ENCODE data around the gene PSEN1.
"Not testable (repeated sequence)": the region's sequence is repeated elsewhere in the genome, so short reads cannot be mapped to it uniquely, and the experiment has no call there.

PSEN1 gene

DNA sequence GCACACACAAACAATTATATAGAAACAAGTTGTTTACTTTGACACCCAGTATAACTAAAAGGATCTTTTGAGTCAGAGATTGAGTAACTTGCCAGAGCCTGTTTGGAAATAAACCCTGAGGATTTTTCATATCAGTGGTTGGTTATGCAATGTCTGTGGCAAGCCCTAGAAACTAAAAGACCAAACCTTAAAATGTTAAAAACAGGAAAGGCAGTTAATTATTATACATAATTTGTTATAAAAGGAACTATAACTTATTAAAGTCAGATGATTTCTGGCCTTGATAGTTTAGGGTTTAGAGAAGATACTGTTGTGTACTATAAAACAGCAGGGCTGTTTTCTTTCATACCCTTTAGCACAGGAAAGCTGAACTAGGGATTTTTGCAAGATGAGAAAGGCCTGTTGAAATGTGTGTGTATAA, 44.1 kb downstream of the PSEN1 start:
- no peaks in the 10 kb centered on the region for H3K27me3 ChIP-seq (ENCODE audit: insufficient read depth, poor library complexity, severe bottlenecking)
- H3K4me3 ChIP-seq (replicated peaks; ENCODE audit: insufficient read depth, low read length): no peak overlapping the region
- peak; percentile 55 to 68 for DNase-seq (ENCODE audit: low read depth in 1 of 2, low spot score in 1 of 2)
- TF ChIP-seq, protein P1, sequence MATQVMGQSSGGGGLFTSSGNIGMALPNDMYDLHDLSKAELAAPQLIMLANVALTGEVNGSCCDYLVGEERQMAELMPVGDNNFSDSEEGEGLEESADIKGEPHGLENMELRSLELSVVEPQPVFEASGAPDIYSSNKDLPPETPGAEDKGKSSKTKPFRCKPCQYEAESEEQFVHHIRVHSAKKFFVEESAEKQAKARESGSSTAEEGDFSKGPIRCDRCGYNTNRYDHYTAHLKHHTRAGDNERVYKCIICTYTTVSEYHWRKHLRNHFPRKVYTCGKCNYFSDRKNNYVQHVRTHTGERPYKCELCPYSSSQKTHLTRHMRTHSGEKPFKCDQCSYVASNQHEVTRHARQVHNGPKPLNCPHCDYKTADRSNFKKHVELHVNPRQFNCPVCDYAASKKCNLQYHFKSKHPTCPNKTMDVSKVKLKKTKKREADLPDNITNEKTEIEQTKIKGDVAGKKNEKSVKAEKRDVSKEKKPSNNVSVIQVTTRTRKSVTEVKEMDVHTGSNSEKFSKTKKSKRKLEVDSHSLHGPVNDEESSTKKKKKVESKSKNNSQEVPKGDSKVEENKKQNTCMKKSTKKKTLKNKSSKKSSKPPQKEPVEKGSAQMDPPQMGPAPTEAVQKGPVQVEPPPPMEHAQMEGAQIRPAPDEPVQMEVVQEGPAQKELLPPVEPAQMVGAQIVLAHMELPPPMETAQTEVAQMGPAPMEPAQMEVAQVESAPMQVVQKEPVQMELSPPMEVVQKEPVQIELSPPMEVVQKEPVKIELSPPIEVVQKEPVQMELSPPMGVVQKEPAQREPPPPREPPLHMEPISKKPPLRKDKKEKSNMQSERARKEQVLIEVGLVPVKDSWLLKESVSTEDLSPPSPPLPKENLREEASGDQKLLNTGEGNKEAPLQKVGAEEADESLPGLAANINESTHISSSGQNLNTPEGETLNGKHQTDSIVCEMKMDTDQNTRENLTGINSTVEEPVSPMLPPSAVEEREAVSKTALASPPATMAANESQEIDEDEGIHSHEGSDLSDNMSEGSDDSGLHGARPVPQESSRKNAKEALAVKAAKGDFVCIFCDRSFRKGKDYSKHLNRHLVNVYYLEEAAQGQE (IDR thresholded peaks at IDR 0.05; ENCODE audit: insufficient replicate concordance, low read depth): no peak
- H3K27ac ChIP-seq (replicated peaks): peak overlapping the region; percentile 71

DNA sequence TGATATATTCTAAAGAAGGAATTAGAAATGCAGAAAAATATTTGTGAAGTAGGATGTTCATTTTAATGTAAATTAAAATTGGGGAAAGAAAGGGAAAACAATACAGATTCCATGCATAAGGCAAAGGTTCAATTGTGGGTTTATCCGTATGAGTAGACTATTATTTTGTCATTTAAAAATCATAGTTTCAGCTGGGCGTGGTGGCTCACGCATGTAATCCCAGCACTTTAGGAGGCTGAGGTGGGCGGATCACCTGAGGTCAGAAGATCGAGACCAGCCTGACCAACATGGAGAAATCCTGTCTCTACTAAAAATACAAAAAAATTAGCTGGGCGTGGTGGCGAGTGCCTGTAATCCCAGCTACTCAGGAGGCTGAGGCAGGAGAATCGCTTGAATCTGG, 44.7 kb downstream of the PSEN1 start:
- H3K27ac ChIP-seq (replicated peaks): peak overlapping the region; percentile 71
- H3K27me3 ChIP-seq (ENCODE audit: insufficient read depth, poor library complexity, severe bottlenecking); DNase-seq (ENCODE audit: low read depth in 1 of 2, low spot score in 1 of 2); H3K4me3 ChIP-seq (replicated peaks; ENCODE audit: insufficient read depth, low read length): not testable (repeated sequence)

DNA sequence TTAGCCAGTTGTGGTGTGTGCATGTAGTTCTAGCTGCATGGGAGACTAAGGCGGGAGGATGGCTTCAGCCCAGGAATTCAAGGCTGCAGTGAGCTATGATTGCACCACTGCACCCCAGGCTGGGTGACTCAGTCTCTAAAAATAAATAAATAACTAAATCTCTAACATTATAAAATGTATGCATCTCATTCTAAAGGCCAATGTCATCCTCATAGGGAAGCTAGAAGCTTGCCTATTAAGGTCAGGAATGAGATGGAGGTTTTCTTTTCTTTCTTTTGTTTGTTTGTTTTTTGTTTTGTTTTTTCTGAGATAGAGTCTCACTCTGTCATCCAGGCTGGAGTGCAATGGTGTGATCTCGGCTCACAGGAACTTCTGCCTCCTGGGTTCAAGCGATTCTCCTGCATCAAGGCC, 52.2 kb downstream of the PSEN1 start:
- Histone ChIP-seq H3K27me3 (ENCODE audit: insufficient read depth, poor library complexity, severe bottlenecking) (no peaks in the 10 kb centered on the region), H3K27ac (replicated peaks) (no peak overlapping the region), H3K4me3 (replicated peaks; ENCODE audit: insufficient read depth, low read length) (no peak overlapping the region)
- TF ChIP-seq GABPA (IDR thresholded peaks at IDR 0.05; ENCODE audit: low read depth) (no peak), POLR2AphosphoS5 (IDR thresholded peaks at IDR 0.05; ENCODE audit: low read depth) (no peak)
- no peak for DNase-seq (ENCODE audit: low read depth in 1 of 2, low spot score in 1 of 2)

DNA sequence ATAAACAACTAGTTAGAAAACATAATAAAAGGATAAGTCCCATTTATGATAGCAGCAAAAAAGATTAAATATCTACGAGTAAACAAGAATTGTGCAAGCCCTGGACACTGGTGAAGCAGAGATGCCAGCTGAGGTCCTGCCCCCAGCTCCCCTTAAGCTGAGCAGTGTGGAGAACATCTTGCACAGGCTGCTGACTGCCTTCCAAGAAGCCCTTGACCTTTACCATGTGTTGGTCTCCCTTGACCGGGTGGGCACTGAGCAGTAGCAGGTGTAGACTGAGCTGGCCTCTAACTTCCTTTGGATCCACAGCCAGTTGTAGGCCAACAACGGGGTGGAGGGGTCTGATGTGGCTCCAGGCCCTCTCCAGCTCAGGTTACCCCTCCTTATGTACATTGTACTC, 53.3 kb downstream of the PSEN1 start:
- Histone ChIP-seq H3K4me3 (replicated peaks; ENCODE audit: insufficient read depth, low read length) (no peak overlapping the region), H3K27me3 (ENCODE audit: insufficient read depth, poor library complexity, severe bottlenecking) (no peaks in the 10 kb centered on the region), H3K27ac (replicated peaks) (no peak overlapping the region)
- no peak for DNase-seq (ENCODE audit: low read depth in 1 of 2, low spot score in 1 of 2)
- TF ChIP-seq, protein P1 (IDR thresholded peaks at IDR 0.05; ENCODE audit: insufficient replicate concordance, low read depth): no peak
- TF ChIP-seq GABPA (IDR thresholded peaks at IDR 0.05; ENCODE audit: low read depth) (no peak), POLR2AphosphoS5 (IDR thresholded peaks at IDR 0.05; ENCODE audit: low read depth) (no peak), SPI1 (IDR thresholded peaks at IDR 0.05; ENCODE audit: borderline replicate concordance, low read depth) (no peak)
- TF ChIP-seq, protein P2, sequence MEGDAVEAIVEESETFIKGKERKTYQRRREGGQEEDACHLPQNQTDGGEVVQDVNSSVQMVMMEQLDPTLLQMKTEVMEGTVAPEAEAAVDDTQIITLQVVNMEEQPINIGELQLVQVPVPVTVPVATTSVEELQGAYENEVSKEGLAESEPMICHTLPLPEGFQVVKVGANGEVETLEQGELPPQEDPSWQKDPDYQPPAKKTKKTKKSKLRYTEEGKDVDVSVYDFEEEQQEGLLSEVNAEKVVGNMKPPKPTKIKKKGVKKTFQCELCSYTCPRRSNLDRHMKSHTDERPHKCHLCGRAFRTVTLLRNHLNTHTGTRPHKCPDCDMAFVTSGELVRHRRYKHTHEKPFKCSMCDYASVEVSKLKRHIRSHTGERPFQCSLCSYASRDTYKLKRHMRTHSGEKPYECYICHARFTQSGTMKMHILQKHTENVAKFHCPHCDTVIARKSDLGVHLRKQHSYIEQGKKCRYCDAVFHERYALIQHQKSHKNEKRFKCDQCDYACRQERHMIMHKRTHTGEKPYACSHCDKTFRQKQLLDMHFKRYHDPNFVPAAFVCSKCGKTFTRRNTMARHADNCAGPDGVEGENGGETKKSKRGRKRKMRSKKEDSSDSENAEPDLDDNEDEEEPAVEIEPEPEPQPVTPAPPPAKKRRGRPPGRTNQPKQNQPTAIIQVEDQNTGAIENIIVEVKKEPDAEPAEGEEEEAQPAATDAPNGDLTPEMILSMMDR (IDR thresholded peaks at IDR 0.05; ENCODE audit: insufficient read depth, low read length): no peak

DNA sequence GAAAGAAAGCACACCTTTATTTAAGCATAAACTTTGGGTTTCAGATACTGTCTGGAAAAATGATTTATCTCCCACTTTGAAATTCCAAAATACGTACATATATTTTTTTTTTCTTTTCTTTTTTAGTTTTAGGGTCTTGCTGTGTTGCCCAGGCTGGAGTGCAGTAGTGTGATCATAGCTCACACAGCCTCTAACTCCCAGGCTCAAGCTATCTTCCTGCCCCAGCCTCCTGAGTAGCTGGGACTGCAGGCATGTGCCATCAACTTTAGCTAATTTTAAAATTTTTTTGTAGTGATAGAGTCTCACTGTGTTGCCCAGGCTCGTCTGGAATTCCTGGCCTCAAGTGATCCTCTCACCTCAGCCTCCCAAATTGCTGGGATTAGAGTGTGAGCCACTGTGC, 55.1 kb downstream of the PSEN1 start:
- no peak overlapping the region for H3K27ac ChIP-seq (replicated peaks)
- DNase-seq (ENCODE audit: low read depth in 1 of 2, low spot score in 1 of 2): no peak
- TF ChIP-seq SPI1 (IDR thresholded peaks at IDR 0.05; ENCODE audit: borderline replicate concordance, low read depth) (no peak), POLR2AphosphoS5 (IDR thresholded peaks at IDR 0.05; ENCODE audit: low read depth) (no peak), GABPA (IDR thresholded peaks at IDR 0.05; ENCODE audit: low read depth) (no peak)
- H3K27me3 ChIP-seq (ENCODE audit: insufficient read depth, poor library complexity, severe bottlenecking): no peaks in the 10 kb centered on the region
- no peak overlapping the region for H3K4me3 ChIP-seq (replicated peaks; ENCODE audit: insufficient read depth, low read length)

DNA sequence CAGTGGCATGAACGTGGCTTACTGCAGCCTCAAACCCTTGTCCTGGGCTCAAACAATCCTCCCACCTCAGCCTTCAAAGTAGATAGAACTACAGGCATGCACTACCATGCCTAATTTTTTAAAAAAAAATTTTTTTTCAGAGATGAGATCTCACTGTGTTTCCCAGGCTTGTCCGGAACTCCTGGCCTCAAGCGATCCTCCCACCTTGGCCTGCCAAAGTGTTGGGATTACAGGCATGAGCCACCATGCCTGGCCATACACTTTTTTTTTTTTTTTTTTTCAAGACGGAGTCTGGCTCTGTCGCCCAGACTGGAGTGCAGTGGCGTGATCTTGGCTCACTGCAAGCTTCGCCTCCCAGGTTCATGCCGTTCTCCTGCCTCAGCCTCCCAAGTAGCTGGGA, 58.0 kb downstream of the PSEN1 start:
- not testable (repeated sequence) for H3K4me3 ChIP-seq (replicated peaks; ENCODE audit: insufficient read depth, low read length); H3K27me3 ChIP-seq (ENCODE audit: insufficient read depth, poor library complexity, severe bottlenecking); DNase-seq (ENCODE audit: low read depth in 1 of 2, low spot score in 1 of 2); H3K27ac ChIP-seq (replicated peaks)

All from HL-60 (cell line).